H9 (cell line): Measurements from ENCODE around the gene SPHK1. TPM values are rescaled to one million over a fixed set of nuclear protein-coding genes. Genes with fewer than 3 reads are reported as not detected.

Source experiments
- DNase-seq: peaks from one replicate; pipeline ENCODE4 v3.0.0-alpha.2; 2017
- H2AFZ ChIP-seq: one replicate; pipeline ENCODE4 v1.6.1; 2013; ENCODE audit warnings: mild to moderate bottlenecking, low read length, control low read depth, moderate library complexity
- H2AK5ac ChIP-seq: 2 replicates; pipeline ENCODE4 v1.6.1; 2013; ENCODE audit warnings: low read length, control low read depth, mixed read lengths; ENCODE audit not compliant: insufficient read length
- H2BK120ac ChIP-seq: one replicate; pipeline ENCODE4 v1.6.1; 2013; ENCODE audit warnings: low read depth, mild to moderate bottlenecking, low read length, control low read depth, inconsistent platforms; ENCODE audit not compliant: poor library complexity, severe bottlenecking
- H2BK12ac ChIP-seq: 2 replicates; pipeline ENCODE4 v1.6.1; 2013; ENCODE audit warnings: low read length, control low read depth, mixed read lengths, low read depth; ENCODE audit not compliant: insufficient read length
- H2BK15ac ChIP-seq: 2 replicates; pipeline ENCODE4 v1.6.1; 2013; ENCODE audit warnings: low read depth, low read length, control low read depth
- H2BK20ac ChIP-seq: one replicate; pipeline ENCODE4 v1.6.1; 2013; ENCODE audit warnings: low read depth, mild to moderate bottlenecking, low read length, control low read depth, inconsistent platforms; ENCODE audit not compliant: poor library complexity, severe bottlenecking
- H2BK5ac ChIP-seq: 2 replicates; pipeline ENCODE4 v1.6.1; 2013; ENCODE audit warnings: low read length, control low read depth, mixed read lengths; ENCODE audit not compliant: insufficient read length
- H3K14ac ChIP-seq: 2 replicates; pipeline ENCODE4 v1.6.1; 2013; ENCODE audit warnings: low read length, control low read depth; ENCODE audit not compliant: insufficient read depth
- H3K18ac ChIP-seq: 2 replicates; pipeline ENCODE4 v1.6.1; 2013; ENCODE audit warnings: low read depth, mild to moderate bottlenecking, mixed read lengths, low read length, control low read depth; ENCODE audit not compliant: insufficient read length
- H3K23ac ChIP-seq: 2 replicates; pipeline ENCODE4 v1.6.1; 2013; ENCODE audit warnings: low read length, control low read depth, mixed read lengths, low read depth; ENCODE audit not compliant: insufficient read length
- H3K23me2 ChIP-seq: 2 replicates; pipeline ENCODE4 v1.6.1; 2013; ENCODE audit warnings: low read depth, mild to moderate bottlenecking, mixed read lengths, low read length, control low read depth; ENCODE audit not compliant: insufficient read length, poor library complexity, severe bottlenecking
- H3K27ac ChIP-seq: 2 replicates; pipeline ENCODE4 v1.5.1; 2013; ENCODE audit warnings: low read length, control low read depth, mixed read lengths, low read depth; ENCODE audit not compliant: insufficient read length
- H3K27me3 ChIP-seq: 2 replicates; pipeline ENCODE4 v1.6.1; 2013; ENCODE audit warnings: low read length, control low read depth, inconsistent platforms; ENCODE audit not compliant: insufficient read depth
- H3K4ac ChIP-seq: 2 replicates; pipeline ENCODE4 v1.6.1; 2013; ENCODE audit warnings: low read depth, mild to moderate bottlenecking, control low read depth, inconsistent platforms, low read length, moderate library complexity
- H3K4me1 ChIP-seq: 2 replicates; pipeline ENCODE4 v1.6.1; 2013; ENCODE audit warnings: low read length, control low read depth, inconsistent platforms; ENCODE audit not compliant: insufficient read depth
- H3K4me2 ChIP-seq: 2 replicates; pipeline ENCODE4 v1.6.1; 2013; ENCODE audit warnings: low read length, control low read depth, mixed read lengths; ENCODE audit not compliant: insufficient read length, insufficient read depth
- H3K56ac ChIP-seq: 2 replicates; pipeline ENCODE4 v1.6.1; 2013; ENCODE audit warnings: low read depth, mild to moderate bottlenecking, mixed read lengths, low read length, control low read depth; ENCODE audit not compliant: insufficient read length
- H3K79me1 ChIP-seq: 2 replicates; pipeline ENCODE4 v1.6.1; 2013; ENCODE audit warnings: low read depth, mild to moderate bottlenecking, moderate library complexity, low read length, control low read depth, inconsistent platforms; ENCODE audit not compliant: insufficient read depth, poor library complexity, severe bottlenecking
- H3K79me2 ChIP-seq: 2 replicates; pipeline ENCODE4 v1.6.1; 2013; ENCODE audit warnings: low read length, control low read depth, inconsistent platforms; ENCODE audit not compliant: insufficient read depth
- H3K9ac ChIP-seq: 2 replicates; pipeline ENCODE4 v1.6.1; 2013; ENCODE audit warnings: low read length, control low read depth, mixed read lengths; ENCODE audit not compliant: insufficient read length; ENCODE audit errors: extremely low read depth
- H3K9me3 ChIP-seq: one replicate; pipeline ENCODE4 v1.6.1; 2013; ENCODE audit warnings: low read depth, low read length, inconsistent platforms; ENCODE audit not compliant: control insufficient read depth
- H3T11ph ChIP-seq: one replicate; pipeline ENCODE4 v1.6.1; 2013; ENCODE audit warnings: mild to moderate bottlenecking, low read length, control low read depth, inconsistent platforms
- H4K20me1 ChIP-seq: one replicate; pipeline ENCODE4 v1.6.1; 2013; ENCODE audit not compliant: control insufficient read depth, insufficient read length, insufficient read depth
- H4K5ac ChIP-seq: 2 replicates; pipeline ENCODE4 v1.6.1; 2013; ENCODE audit warnings: low read depth, mild to moderate bottlenecking, mixed read lengths, low read length, control low read depth; ENCODE audit not compliant: insufficient read length
- H4K8ac ChIP-seq: replicated peaks from 2 replicates; pipeline ENCODE4 v1.6.1; 2013; ENCODE audit warnings: low read length, control low read depth, mixed read lengths, low read depth; ENCODE audit not compliant: insufficient read length
- H4K91ac ChIP-seq: 2 replicates; pipeline ENCODE4 v1.6.1; 2013; ENCODE audit warnings: low read depth, mild to moderate bottlenecking, moderate library complexity, mixed read lengths, low read length, control low read depth; ENCODE audit not compliant: insufficient read length
- H3K27ac Mint-ChIP-seq, 3 experiments: 2 replicates in 2 of 3; 3 replicates in 1 of 3; pipeline ENCODE4 v1.8.0; 2020 to 2021; ENCODE audit warnings: mixed read lengths in 3 of 3, mild to moderate bottlenecking in 1 of 3, moderate library complexity in 1 of 3
- H3K27me3 Mint-ChIP-seq: 2 replicates; pipeline ENCODE4 v1.8.0; 2021; ENCODE audit warnings: low read depth, mild to moderate bottlenecking, moderate library complexity, mixed read lengths
- H3K36me3 Mint-ChIP-seq, 3 experiments: 2 replicates in 2 of 3; 3 replicates in 1 of 3; pipeline ENCODE4 v1.8.0; 2020 to 2021; ENCODE audit warnings: low read depth in 3 of 3, mixed read lengths in 3 of 3; ENCODE audit not compliant: insufficient read depth in 1 of 3
- H3K4me1 Mint-ChIP-seq, 2 experiments: 2 replicates each; pipeline ENCODE4 v1.8.0; 2020; ENCODE audit warnings: mixed read lengths in 2 of 2
- H3K4me3 Mint-ChIP-seq, 2 experiments: 2 replicates in 1 of 2; 3 replicates in 1 of 2; pipeline ENCODE4 v1.8.0; 2020 to 2021; ENCODE audit warnings: mild to moderate bottlenecking in 2 of 2, mixed read lengths in 2 of 2, moderate library complexity in 1 of 2
- H3K9me3 Mint-ChIP-seq, 2 experiments: 2 replicates in 1 of 2; 3 replicates in 1 of 2; pipeline ENCODE4 v1.8.0; 2020; ENCODE audit warnings: mild to moderate bottlenecking in 2 of 2, mixed read lengths in 2 of 2, moderate library complexity in 1 of 2
- WGBS: extraction: QIAGEN DNeasy Blood & Tissue Kit; methylation state at CpG from one replicate; pipeline ENCODE4 v1.1.7; 2013; ENCODE audit warnings: missing lambda C conversion rate, low lambda C conversion rate, mixed read lengths; ENCODE audit not compliant: insufficient read length; ENCODE audit errors: extremely low coverage; 5-methylcytosine and 5-hydroxymethylcytosine counted together
- total RNA-seq: library from RNA; stranded (reverse); gene quantifications from 2 replicates; pipeline ENCODE4 v1.2.1, GENCODE V29; 2021
- TF ChIP-seq, protein P1 (sequence below): fragments of 200-600 bp; sonication (generic); conservative IDR thresholded peaks from 3 replicates; pipeline ENCODE4 v1.8.0; 2021; ENCODE audit warnings: antibody characterized with exemption, mild to moderate bottlenecking

Gene SPHK1
- total RNA-seq, 1 experiment from 2014 or later = 1.4 TPM

DNA sequence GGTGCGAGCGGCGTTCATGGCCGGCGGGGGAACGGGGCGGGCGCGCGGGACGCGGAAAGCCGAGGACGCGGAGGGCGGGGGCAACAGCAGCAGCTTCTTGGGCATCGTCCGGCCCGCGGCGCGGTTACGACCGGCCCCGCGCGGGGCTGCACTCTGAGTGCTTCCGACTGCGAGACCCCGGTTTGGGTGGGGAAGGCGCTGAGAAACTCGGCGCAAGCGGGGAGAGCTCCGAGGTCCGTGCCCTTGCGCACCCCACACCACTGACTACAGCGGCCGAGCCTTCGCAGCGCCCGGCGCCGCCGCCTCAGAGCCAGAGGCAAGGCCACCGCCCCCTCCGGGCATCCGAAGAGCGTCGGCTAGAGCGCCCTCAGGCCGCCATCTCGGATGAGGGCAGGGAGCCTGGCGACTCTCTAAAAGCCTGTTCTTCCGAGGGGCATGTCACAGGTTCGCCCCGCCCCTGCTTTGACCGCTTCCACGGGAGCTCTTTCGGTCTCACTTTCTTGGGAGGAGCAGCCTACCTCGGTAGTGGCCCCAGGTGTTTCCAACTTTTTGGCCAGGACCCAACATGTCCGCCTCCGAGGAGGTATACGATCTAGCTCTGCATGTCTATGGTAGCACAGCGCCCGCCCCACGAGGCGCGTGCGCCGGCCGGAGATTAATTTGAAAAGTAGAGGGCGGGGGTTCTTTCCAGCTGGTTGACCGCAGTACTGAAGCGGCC is 30.7 kb upstream of the SPHK1 start, which contains the start of gene PRPSAP1:
PRPSAP1 (minus strand) TSS at position 318 of the 718 bp plus-strand sequence; CDS start at position 105, 213 bp downstream.
- TF ChIP-seq, protein P1, sequence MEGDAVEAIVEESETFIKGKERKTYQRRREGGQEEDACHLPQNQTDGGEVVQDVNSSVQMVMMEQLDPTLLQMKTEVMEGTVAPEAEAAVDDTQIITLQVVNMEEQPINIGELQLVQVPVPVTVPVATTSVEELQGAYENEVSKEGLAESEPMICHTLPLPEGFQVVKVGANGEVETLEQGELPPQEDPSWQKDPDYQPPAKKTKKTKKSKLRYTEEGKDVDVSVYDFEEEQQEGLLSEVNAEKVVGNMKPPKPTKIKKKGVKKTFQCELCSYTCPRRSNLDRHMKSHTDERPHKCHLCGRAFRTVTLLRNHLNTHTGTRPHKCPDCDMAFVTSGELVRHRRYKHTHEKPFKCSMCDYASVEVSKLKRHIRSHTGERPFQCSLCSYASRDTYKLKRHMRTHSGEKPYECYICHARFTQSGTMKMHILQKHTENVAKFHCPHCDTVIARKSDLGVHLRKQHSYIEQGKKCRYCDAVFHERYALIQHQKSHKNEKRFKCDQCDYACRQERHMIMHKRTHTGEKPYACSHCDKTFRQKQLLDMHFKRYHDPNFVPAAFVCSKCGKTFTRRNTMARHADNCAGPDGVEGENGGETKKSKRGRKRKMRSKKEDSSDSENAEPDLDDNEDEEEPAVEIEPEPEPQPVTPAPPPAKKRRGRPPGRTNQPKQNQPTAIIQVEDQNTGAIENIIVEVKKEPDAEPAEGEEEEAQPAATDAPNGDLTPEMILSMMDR = peak; percentile 34; the same call in 2 of the 3 replicates
- no CpG with 5 or more reads among the region's 75 CpGs for WGBS

More for the DNA sequence above, 30.7 kb upstream of the SPHK1 start, which contains the start of gene PRPSAP1:
- Histone ChIP-seq H3K23ac (no peak within 1 kb of the TSS), H4K5ac (no peak within 1 kb of the TSS), H3K4me1 (no peaks in the 10 kb centered on the region), H4K91ac (no peak within 1 kb of the TSS), H3K23me2 (peaks cover 5% of the 10 kb centered on the region), H3T11ph (no peak within 1 kb of the TSS), H3K9ac (peak within 1 kb of the TSS; percentile 77), H2BK15ac (no peak within 1 kb of the TSS), H4K8ac (no peak within 1 kb of the TSS), H3K79me1 (no peaks in the 10 kb centered on the region), H3K4me2 (peak within 1 kb of the TSS; percentile 85), H2BK20ac (no peak within 1 kb of the TSS), H2AFZ (peak within 1 kb of the TSS; percentile 60), H3K56ac (no peak within 1 kb of the TSS), H3K79me2 (no peaks in the 10 kb centered on the region), H3K27ac (peak within 1 kb of the TSS; percentile 41), H3K9me3 (no peaks in the 10 kb centered on the region), H4K20me1 (no peaks in the 10 kb centered on the region), H3K14ac (peak within 1 kb of the TSS; percentile 99), H3K27me3 (no peaks in the 10 kb centered on the region), H2BK5ac (peak within 1 kb of the TSS; percentile 86), H2BK12ac (no peak within 1 kb of the TSS), H3K18ac (peak within 1 kb of the TSS; percentile 99), H2BK120ac (no peak within 1 kb of the TSS), H2AK5ac (no peak within 1 kb of the TSS), H3K4ac (no peak within 1 kb of the TSS)
- peaks cover 21 to 24% of the 10 kb centered on the region in 2 experiments for H3K4me1 Mint-ChIP-seq
- peak; percentile 95 for DNase-seq
- peak within 1 kb of the TSS; percentile 80 to 96 for H3K4me3 Mint-ChIP-seq
- H3K27me3 Mint-ChIP-seq = peaks cover 1% of the 10 kb centered on the region
- H3K9me3 Mint-ChIP-seq = no peaks in the 10 kb centered on the region
- H3K27ac Mint-ChIP-seq = peak within 1 kb of the TSS; percentile 100
- H3K36me3 Mint-ChIP-seq = peaks cover 0 to 7% (median 3%) of the 10 kb centered on the region in 3 experiments
